HG02623 (cell line): ENCODE data around the gene PPP2R3A.

Source experiments
- ATAC-seq: cut with Tn5 transposase; IDR thresholded peaks from one replicate; pipeline ENCODE4 v1.9.1; 2021; ENCODE audit warnings: moderate library complexity; ENCODE audit not compliant: unreplicated experiment

Gene PPP2R3A

GRCh38 chr3:135970506-135971116 is 5.1 kb downstream of the PPP2R3A start:
- ATAC-seq: no peak

- no peak for ATAC-seq
Measured at GRCh38 chr3:135973841-135974240, 8.3 kb downstream of the PPP2R3A start.

GRCh38 chr3:135975053-135975452 is 9.5 kb downstream of the PPP2R3A start:
- no peak for ATAC-seq

GRCh38 chr3:135975536-135975935 is 10.0 kb downstream of the PPP2R3A start:
- ATAC-seq: no peak

GRCh38 chr3:135980343-135980742 is 14.8 kb downstream of the PPP2R3A start:
- ATAC-seq: no peak

DNA sequence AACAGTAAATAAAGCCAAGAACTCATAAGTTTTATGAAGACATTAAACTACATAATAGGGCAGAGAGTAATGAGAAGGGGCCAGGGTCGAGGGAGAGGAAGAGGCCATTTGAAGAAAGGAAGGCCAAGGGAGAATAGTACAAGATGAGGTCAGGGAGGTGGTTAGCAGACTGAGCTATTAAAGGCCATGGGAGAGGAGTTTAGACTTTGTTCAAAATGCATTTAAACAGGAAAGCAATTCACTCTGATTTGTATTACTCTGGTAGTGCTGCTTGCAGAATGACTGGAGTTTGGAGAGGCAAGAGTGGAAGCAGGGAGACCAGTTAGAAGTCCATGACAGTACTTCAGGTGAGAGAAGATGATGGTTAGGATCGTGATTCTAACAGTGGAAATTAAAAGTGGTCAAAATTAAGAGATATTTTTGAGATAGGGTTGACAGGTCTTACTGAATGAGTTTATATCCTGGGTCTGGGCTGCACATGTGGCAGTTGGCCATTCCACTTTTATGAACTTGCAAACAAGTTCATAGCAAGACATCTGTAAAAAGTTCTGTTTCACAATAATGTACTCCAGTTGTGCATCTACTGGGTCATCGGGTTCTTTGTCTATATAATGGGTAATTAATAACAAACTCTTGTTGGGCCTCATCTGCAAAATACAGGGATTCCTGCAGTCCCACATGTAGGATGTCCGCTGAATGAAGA is 16.3 kb downstream of the PPP2R3A start:
- no peak for ATAC-seq

- ATAC-seq: no peak
Measured at GRCh38 chr3:135982404-135982761, 16.9 kb downstream of the PPP2R3A start.

DNA sequence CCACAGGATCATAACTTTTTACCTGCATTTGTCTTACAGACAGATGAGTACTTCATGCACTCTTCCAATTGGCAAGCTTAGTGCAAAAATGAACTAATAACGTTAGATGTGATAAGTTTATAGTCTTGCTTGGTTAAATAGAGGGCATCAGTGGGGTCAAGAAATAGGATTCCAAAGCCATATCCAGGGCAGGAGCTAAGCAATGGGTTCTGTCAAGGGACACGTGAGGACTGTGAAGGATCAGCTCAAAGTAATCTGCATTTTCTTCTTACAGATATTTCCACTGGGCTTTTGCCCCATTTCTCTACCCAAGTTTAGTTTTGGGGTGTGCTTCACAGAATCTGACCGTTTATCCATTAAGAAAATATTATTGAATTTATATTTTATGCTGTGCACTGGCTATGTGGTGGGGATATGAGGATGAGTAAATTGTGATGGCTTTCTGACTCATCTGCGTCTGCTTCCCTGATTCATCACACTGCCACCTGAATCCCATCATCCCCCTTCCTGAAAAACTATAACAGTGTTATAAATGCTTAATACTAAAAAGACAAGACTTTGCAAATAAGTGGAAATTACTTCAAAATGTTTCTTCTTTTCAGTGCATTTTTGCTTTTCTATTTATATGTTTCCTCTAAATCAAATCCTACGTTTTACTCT is 17.5 kb downstream of the PPP2R3A start:
- no peak for ATAC-seq

GRCh38 chr3:135987661-135988060 is 22.1 kb downstream of the PPP2R3A start:
- no peak for ATAC-seq

- no peak for ATAC-seq
Measured at GRCh38 chr3:135989242-135989641, 23.7 kb downstream of the PPP2R3A start.

- ATAC-seq: no peak
Measured at GRCh38 chr3:135990903-135991302, 25.4 kb downstream of the PPP2R3A start.

DNA sequence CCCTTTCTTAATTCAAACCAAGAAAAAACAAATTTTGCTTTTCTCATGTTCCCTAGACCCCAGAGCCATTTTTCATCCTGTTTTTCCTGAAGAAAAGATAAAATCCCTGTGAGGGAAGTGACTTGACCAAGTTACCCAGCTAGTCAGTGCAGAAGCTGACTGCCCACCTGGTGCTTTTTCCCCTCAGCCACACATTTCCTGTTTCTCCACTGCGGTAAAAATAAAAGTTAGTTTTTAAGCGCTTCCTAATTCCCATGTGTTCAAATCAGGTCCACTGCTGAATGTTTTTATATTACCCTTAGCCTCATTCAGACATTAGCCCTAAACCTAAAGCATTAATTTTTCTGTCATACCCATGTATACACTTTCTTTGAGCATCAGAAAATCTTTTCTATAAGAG is 26.1 kb downstream of the PPP2R3A start:
- ATAC-seq: no peak

DNA sequence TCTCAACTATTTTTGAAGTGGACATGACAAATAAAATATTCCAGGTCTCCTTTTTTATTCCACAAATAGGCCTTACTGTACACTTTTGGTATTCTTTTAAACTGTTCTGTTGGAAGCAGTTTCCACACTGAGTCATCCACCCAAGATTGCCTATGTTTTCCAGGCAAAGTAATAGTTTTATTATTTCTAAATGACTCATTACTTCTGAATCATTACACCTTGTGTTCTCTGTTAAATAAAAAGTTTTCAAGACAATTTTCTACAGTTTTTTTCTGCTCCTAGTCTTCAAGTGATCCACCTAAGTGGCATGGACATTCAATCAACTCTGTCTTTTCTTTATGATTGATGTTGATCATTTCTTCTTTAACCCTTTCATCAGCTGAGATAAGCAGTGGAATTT is 26.5 kb downstream of the PPP2R3A start:
- no peak for ATAC-seq

- ATAC-seq: no peak
Measured at GRCh38 chr3:135994708-135995337, 29.3 kb downstream of the PPP2R3A start.

- no peak for ATAC-seq
Measured at GRCh38 chr3:135995766-135996165, 30.2 kb downstream of the PPP2R3A start.

GRCh38 chr3:135997554-135998320 is 32.2 kb downstream of the PPP2R3A start:
- no peak for ATAC-seq

DNA sequence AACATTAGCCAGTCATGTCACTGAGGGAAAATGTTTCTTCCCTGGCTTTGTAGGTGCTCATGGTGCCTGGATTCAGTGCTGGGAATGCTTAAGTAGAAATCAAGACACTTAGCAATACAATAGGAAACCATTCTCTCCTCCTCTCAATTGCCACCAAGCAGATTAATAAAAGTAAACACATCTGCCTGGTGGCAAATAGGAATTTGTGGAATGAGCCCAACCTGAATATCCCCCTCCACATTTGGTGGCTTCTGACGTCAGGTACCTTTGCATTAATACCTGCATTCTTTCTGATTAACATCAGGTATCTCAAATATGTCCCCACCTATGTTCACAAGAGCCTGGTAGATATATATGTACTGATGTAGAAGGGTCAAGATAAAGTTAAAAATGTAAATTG is 42.7 kb downstream of the PPP2R3A start:
- no peak for ATAC-seq

DNA sequence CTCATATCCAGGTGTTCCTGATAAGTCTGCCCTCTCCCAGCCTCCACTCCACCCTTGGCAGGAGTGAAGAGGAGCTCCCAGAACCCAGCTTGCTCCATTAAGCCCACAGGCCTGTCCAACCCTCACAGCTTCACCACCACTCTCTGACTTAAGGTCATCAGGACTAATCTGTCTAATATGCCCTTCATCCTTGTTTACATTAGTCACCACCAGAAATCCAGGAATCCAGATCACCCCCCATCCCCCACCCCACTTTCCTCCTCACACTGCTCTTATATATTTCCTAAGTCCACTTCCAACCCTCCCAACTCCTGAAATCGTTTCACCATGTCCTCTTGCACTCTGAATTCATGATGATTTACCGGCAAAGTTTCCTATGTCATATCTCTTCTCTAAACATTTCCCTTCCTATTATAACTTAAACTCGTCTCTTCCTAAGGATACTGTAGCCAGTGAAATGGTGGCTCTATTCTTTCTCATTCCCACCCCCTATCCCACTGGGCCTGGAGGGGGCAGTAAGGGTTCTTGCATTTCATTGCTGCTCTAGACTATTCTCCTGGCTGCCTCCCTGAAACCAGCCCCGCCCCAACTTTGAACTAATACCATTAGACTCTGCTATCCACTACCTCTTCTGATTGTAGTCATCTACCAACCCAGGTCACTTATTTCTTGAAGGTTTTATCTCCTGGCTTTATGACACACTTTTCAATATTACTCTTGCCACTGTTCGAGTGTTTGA is 43.4 kb downstream of the PPP2R3A start:
- no peak for ATAC-seq

- ATAC-seq: no peak
Measured at GRCh38 chr3:136018876-136019275, 53.3 kb downstream of the PPP2R3A start.

- ATAC-seq: no peak
Measured at GRCh38 chr3:136021803-136022202, 56.3 kb downstream of the PPP2R3A start.
